ENCODE data around the gene CRPPA. TPM values are rescaled to one million over a fixed set of nuclear protein-coding genes. Genes with fewer than 3 reads are reported as not detected.

The CRPPA gene
- total and polyA plus RNA-seq, 10 of the 15 experiments (the other 5 are each of a cell fraction or from before 2014, with no cell fraction given), result not detected

DNA sequence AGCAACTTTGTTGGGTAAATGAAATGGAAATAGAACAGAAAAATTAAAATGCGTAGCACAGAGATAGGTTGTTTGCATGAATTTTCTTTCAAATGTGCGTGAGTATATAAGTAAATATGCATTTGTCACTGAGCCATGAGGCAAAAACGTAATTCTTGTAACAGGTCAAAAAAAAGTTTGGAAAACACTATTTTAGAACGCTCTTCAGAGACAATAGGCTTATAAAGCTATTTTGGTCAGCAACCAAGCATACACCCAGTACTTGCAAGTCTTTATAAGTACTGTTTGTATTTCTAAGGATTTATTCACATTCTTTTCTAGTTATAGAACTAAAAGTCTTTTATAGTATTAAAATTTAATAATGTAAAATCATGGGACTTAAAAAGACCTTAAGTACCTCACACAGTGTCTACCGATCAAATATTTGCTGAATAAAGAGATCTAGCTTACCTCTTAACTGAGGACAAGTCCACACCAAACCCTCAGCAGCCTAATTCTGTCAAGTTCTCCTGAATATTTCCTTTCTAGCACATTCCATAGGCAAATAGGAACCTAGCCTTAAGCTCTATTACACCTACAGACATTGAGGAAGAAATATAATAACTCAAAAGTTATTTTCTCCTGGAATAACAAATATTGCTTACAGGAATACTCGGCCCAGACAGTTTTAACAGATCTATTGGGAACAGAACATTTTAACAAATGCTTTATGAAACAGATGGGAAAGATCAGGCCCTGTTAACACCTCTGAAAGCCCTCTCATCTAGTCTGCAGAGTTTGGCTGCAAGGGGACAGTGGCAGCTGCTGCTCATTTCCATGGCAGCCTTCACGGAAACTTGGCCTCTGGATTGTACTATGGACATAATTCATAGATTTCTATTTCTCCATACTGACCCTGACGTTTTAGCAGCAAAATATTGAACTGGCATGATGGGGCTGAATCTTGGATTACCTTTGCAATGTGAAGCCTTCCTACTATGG, 8.8 kb downstream of the CRPPA start:
- Histone ChIP-seq H3K4me1 (ENCODE audit: control insufficient read depth, insufficient read depth, low read length) (no peaks in the 10 kb centered on the region), H3K79me2 (ENCODE audit: control insufficient read depth, insufficient read depth, low read length) (no peaks in the 10 kb centered on the region), H3K27ac (ENCODE audit: control insufficient read depth, insufficient read depth) (no peak overlapping the region), H3K36me3 (ENCODE audit: control insufficient read depth in 2 of 2, insufficient read depth in 2 of 2, low read length in 1 of 2) (no peaks in the 10 kb centered on the region), H4K20me1 (ENCODE audit: control insufficient read depth, insufficient read depth) (no peaks in the 10 kb centered on the region), H3K4me3 (no peak overlapping the region), H3K9me3 (replicated peaks; ENCODE audit: control insufficient read depth, insufficient read depth, low read length) (no peaks in the 10 kb centered on the region), H3K27me3 (replicated peaks in 1 of 2; ENCODE audit: control insufficient read depth in 2 of 2, insufficient read depth in 2 of 2, low read length in 1 of 2) (no peaks in the 10 kb centered on the region), H3K9ac (ENCODE audit: control insufficient read depth, insufficient read depth, low read length) (no peak overlapping the region), H2AFZ (ENCODE audit: control insufficient read depth, low read depth, low read length) (no peak overlapping the region), H3K4me2 (ENCODE audit: control insufficient read depth, insufficient read depth) (no peak overlapping the region)
- intact Hi-C loops (cut with micrococcal nuclease; ENCODE audit: unreplicated experiment) (no loop called here), in situ Hi-C loops (cut with MboI) (no loop called here)
- WGBS (ENCODE audit: insufficient coverage, insufficient replicate concordance, low lambda C conversion rate, missing lambda C conversion rate), result 40% methylated on average over 8 of the region's 8 CpGs
- no peak for ATAC-seq
- no peak for DNase-seq (ENCODE audit: low read depth, low spot score)
- POLR2A ChIA-PET, result no interaction called here
- FAIRE-seq, result no peak
- RAD21 ChIA-PET (ENCODE audit: unreplicated experiment), result no interaction called here
- TF ChIP-seq, protein P1, sequence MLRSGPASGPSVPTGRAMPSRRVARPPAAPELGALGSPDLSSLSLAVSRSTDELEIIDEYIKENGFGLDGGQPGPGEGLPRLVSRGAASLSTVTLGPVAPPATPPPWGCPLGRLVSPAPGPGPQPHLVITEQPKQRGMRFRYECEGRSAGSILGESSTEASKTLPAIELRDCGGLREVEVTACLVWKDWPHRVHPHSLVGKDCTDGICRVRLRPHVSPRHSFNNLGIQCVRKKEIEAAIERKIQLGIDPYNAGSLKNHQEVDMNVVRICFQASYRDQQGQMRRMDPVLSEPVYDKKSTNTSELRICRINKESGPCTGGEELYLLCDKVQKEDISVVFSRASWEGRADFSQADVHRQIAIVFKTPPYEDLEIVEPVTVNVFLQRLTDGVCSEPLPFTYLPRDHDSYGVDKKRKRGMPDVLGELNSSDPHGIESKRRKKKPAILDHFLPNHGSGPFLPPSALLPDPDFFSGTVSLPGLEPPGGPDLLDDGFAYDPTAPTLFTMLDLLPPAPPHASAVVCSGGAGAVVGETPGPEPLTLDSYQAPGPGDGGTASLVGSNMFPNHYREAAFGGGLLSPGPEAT (IDR thresholded peaks at IDR 0.05; ENCODE audit: low read depth), result no peak
- TF ChIP-seq, protein P2, sequence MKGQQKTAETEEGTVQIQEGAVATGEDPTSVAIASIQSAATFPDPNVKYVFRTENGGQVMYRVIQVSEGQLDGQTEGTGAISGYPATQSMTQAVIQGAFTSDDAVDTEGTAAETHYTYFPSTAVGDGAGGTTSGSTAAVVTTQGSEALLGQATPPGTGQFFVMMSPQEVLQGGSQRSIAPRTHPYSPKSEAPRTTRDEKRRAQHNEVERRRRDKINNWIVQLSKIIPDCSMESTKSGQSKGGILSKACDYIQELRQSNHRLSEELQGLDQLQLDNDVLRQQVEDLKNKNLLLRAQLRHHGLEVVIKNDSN (IDR thresholded peaks at IDR 0.05; ENCODE audit: borderline replicate concordance, extremely low read length, insufficient read depth, low read depth, low read length), result no peak
- TF ChIP-seq JUNB (IDR thresholded peaks at IDR 0.05), result no peak
- no peak for TF ChIP-seq SREBF2 (IDR thresholded peaks at IDR 0.05; ENCODE audit: low read length)
- TF ChIP-seq, protein P3, sequence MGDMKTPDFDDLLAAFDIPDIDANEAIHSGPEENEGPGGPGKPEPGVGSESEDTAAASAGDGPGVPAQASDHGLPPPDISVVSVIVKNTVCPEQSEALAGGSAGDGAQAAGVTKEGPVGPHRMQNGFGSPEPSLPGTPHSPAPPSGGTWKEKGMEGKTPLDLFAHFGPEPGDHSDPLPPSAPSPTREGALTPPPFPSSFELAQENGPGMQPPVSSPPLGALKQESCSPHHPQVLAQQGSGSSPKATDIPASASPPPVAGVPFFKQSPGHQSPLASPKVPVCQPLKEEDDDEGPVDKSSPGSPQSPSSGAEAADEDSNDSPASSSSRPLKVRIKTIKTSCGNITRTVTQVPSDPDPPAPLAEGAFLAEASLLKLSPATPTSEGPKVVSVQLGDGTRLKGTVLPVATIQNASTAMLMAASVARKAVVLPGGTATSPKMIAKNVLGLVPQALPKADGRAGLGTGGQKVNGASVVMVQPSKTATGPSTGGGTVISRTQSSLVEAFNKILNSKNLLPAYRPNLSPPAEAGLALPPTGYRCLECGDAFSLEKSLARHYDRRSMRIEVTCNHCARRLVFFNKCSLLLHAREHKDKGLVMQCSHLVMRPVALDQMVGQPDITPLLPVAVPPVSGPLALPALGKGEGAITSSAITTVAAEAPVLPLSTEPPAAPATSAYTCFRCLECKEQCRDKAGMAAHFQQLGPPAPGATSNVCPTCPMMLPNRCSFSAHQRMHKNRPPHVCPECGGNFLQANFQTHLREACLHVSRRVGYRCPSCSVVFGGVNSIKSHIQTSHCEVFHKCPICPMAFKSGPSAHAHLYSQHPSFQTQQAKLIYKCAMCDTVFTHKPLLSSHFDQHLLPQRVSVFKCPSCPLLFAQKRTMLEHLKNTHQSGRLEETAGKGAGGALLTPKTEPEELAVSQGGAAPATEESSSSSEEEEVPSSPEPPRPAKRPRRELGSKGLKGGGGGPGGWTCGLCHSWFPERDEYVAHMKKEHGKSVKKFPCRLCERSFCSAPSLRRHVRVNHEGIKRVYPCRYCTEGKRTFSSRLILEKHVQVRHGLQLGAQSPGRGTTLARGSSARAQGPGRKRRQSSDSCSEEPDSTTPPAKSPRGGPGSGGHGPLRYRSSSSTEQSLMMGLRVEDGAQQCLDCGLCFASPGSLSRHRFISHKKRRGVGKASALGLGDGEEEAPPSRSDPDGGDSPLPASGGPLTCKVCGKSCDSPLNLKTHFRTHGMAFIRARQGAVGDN (IDR thresholded peaks at IDR 0.05), result no peak
- TF ChIP-seq NFYB (IDR thresholded peaks at IDR 0.05; ENCODE audit: insufficient read depth, low read depth, low read length), result no peak
- TF ChIP-seq SUPT20H (IDR thresholded peaks at IDR 0.05; ENCODE audit: borderline replicate concordance, control insufficient read depth, low read depth, low read length), result no peak
- TF ChIP-seq FOS (IDR thresholded peaks at IDR 0.05; ENCODE audit: borderline replicate concordance, extremely low read depth, insufficient read length), result no peak
- no peak for TF ChIP-seq NFIC (IDR thresholded peaks at IDR 0.05; ENCODE audit: low read depth, low read length)
- SMC1A ChIA-PET (ENCODE audit: uncharacterized antibody, unreplicated experiment), result no interaction called here
- CTCF ChIA-PET, result interaction anchor here (0.7 kb wide), 1 partner anchor 152 kb away, joined by 3 read pairs; no protein-coding TSS in a partner anchor
- no TSS peak for BruUV-seq (replicated peaks)
